ENCODE measurements around the gene CYBC1.
A peak's percentile ranks its signal among the peaks of the same experiment; 100 is the strongest.

CYBC1 gene

DNA sequence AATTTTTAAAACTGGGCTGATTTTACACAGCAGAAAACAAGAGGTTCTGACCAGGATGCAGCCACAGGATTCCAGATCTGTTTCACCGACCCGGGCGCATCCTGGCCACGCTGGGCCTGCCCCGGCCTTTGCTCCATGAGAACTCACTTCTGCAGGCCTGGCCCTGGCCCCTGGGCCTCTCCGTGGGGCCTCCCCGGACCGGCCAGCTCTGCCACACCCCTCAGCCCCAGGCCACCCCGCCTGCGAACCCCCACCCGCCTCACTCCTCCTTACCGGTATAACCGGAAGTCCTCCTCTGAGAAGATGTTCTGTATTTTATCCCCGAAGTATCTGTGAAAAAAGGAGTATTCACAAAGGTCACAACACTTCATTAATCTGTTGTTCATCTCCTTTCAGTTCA lies 45.5 kb downstream of the CYBC1 start:
- no peak for DNase-seq

GRCh38 chr17:82403662-82404660 lies 46.6 kb downstream of the CYBC1 start:
- no peak for DNase-seq

DNA sequence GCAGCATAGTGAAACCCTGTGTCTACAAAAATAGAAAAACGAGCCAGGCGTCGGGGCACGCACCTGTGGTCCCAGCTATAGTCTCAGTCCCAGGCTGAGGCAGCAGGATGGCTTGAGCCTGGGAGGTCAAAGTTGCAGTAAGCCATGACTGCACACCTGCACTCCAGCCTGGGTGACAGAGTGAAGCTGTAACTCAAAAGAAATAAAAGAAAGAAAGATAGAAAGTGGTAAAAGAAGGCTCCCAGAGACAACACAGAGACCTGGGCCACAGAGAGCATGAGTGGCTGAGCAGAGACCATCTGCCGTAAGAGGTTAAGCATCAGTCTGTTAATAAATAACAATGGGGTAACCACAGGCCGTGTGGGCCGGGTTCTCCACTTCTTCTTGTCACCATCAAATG lies 47.7 kb downstream of the CYBC1 start:
- no peak for DNase-seq

DNA sequence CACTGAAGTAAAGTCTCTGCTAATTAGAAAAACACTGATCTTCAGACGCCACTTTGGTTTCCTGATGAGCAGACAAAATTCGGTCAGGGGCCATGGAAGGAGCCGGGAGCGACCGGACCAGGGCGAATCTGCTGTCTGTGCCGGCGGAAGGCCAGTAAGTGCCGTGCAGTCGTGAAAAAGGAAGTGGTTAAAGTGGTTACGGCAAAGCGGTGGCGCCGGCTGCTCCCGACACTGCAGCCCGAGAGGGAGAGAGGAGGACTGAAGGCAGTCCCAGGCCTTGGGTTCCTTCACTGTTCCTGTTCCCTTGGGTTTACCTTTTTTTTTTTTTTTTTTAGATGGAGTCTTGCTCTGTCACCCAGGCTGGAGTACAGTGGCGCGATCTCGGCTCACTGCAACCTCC lies 49.7 kb downstream of the CYBC1 start:
- DNase-seq, result peak; percentile 26

DNA sequence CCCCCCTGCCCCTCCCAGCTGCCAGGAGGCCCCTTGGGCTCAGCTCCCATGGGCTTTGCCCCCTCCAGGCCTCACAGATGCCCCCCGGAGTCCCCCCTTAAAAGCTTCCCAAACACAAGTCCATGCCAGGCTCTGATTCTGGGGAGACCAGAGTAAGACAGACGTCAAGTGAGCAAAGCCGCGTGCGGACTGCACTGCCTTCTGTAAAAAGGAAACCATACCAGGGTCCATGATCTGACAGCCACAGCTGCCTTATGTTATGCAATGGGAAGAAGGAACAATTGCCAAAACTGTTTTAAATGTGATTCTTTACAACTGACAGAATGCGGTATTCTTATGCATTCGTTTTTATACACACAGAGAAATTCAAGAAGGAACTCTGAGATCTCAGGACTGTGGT lies 50.3 kb downstream of the CYBC1 start:
- peak; percentile 52 for DNase-seq

- no peak for DNase-seq
These were observed 50.9 kb downstream of the CYBC1 start for GRCh38 chr17:82399601-82400101.

DNA sequence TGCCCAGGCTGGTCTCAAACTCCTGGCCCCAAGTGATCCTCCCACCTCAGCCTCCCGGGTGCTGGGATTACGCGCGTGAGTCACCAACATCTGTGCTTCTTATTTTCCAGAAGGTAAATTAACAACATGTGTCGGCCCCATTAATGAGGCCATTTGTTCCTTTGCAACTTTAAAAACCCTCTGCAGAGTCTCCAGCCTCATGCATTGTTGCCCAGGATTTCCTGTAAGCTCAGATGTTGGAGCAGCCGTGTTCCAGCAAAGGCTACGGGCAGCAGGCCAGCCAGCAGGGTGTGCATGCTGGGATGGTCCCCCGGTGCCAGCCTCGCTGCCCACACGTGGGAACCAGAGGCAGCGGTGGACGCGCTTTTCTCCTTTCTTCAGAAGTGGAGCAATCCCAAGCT lies 51.5 kb downstream of the CYBC1 start:
- DNase-seq, result peak; percentile 95

- DNase-seq, result no peak
These were observed 52.9 kb downstream of the CYBC1 start for GRCh38 chr17:82397449-82398335.

DNA sequence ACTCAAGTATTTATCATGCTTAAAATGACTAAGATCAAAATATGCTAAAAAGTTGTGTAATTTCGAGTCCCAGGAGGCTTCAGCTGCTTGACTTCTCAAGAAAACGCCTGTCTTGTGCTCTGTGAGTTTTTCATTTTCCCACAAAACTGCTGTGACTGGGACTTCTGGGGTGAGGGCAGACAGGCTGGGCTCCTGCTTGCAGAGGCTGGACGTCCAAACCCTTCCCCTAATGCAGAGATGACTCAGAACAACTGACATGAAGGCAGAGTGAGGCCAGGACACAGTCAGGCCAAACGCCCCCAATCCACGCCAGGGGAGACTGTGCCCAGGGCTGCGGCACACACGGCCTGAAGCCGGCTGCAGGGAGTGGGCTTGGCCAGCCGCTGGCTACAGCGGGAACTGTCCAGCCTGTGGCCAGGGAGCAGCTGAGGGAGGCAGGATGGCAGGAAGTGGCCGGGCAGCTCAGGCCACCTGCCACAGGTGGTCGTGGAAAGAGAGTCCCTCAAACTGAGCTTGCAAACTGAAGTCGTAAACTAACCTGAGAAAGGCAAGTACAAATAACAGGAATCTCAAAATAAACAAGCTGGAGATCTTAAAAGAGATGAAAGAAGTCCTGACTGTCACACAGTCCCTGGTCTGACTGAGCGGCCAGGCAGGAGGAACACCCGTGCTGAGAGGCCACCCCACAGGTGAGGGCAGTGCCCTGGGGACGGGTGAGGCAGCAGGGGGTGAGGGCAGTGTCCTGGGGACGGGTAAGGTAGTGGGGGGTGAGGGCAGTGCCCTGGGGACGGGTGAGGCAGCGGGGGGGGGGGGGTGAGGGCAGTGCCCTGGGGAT lies 53.7 kb downstream of the CYBC1 start:
- DNase-seq, result peak; percentile 97

DNA sequence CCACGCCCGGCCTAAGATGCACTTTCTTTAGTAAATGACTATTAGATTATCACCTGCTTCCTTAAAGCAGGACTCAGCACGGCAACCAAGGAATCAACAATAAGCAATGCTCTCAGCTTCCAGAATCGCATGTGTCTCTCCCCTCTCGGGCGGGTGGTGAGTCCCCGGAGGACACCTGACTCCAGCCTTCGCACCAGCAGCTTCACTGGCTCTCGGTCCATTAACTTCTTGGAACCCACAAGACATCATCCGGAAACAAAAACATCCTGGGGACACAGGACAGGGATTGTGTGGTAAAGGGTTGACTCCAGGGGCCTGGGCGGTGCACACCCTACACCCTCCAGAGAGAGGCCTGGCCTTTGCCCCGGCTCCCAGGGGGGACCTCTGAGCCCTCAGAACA lies 56.3 kb downstream of the CYBC1 start:
- no peak for DNase-seq

- no peak for DNase-seq
These were observed 57.6 kb downstream of the CYBC1 start for GRCh38 chr17:82392941-82393340.

Measured in fibroblast of upper back skin (primary cell).